Body of pancreas (tissue), 4 donors: ENCODE results near the gene SNCAIP.

ENCODE experiments used
- CTCF ChIP-seq, 7 experiments: fragments of 450-650 bp in 4 of 7; fragments of 200-600 bp in 3 of 7; sonication (generic) in 3 of 7; IDR thresholded peaks; one replicate each; pipeline ENCODE4 v1.5.1; 2016 to 2019; ENCODE audit warnings: antibody characterized with exemption in 7 of 7
- POLR2A ChIP-seq, 3 donors: fragments of 450-650 bp; IDR thresholded peaks; one replicate each; pipeline ENCODE4 v1.6.1; 2016; ENCODE audit warnings: antibody characterized with exemption in 3 of 3, mild to moderate bottlenecking in 2 of 3

- TF ChIP-seq CTCF (IDR thresholded peaks at IDR 0.05) (no peak), POLR2A (IDR thresholded peaks at IDR 0.05) (no peak)
Observed at GRCh38 chr5:122332599-122333555, 20.8 kb downstream of the SNCAIP start.
